HG03175 (cell line): ENCODE results near the gene PRCD.

ENCODE experiments used
- ATAC-seq: cut with Tn5 transposase; IDR thresholded peaks from one replicate; pipeline ENCODE4 v1.9.1; 2021; ENCODE audit warnings: mild to moderate bottlenecking, moderate library complexity; ENCODE audit not compliant: unreplicated experiment

PRCD gene

DNA sequence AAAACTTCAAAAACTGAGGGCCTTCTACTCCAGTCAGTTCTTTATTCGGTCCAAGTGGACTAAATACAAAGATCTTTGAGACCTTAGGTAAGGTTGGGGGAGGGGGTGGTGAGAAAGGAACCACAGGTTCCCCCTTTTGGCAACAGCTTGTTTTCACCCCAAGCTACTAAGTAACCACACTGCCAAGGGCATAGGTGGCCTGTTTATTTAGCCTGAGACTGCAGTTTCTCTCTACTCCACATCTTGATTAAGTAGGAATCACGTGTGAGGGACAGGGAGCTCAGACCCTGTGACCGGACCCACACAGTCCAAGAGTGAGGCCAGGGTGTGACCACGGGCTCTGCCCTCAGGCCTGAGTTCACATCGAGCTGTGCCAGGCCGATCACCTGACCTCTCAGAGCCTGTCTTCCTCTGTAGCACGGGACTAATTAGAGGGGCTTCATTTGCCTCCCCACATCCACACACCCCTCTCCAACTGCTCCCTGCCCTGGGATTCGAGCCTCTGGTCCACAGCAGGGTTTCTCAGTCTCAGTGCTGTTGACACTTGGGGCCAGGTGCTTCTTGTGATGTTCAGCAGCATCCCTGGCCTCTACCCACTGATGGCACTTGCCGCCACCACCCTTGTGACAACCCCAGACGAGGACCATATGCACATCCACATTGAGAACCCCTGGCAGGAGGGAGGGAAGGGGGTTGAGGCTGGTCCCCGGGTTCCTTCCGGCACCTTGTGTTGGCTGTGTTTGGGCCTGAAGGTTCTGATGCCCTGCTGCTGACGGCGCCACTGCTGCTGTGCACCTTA is 28.0 kb downstream of the PRCD start:
- no peak for ATAC-seq

GRCh38 chr17:76568811-76569221 is 29.0 kb downstream of the PRCD start:
- ATAC-seq: no peak

GRCh38 chr17:76569607-76570279 is 29.9 kb downstream of the PRCD start:
- ATAC-seq: no peak

GRCh38 chr17:76570457-76570856 is 30.6 kb downstream of the PRCD start:
- ATAC-seq: no peak

GRCh38 chr17:76570877-76571471 is 31.1 kb downstream of the PRCD start:
- no peak for ATAC-seq

GRCh38 chr17:76572201-76572910 is 32.5 kb downstream of the PRCD start:
- ATAC-seq: no peak

DNA sequence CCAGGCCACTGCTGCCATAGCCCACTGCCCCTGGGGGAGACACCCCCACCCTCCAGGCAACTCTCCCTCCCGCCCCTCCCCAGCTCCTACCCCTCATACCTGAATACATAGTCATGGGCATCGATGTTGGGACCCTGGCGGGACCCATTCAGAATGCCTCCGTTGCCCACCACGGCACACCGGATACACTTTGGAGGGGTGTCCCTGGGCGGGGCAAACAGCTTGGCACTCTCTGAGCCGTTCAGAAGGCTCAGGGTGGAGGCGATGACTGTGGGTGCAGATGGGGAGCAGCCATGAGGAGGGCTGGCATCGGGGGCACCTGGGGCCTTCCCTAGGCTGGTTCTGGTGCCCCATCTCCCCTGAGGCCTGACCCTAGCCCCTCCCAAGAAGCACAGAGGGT is 33.3 kb downstream of the PRCD start:
- ATAC-seq: no peak

- no peak for ATAC-seq
Measured at GRCh38 chr17:76574166-76574565, 34.3 kb downstream of the PRCD start.

DNA sequence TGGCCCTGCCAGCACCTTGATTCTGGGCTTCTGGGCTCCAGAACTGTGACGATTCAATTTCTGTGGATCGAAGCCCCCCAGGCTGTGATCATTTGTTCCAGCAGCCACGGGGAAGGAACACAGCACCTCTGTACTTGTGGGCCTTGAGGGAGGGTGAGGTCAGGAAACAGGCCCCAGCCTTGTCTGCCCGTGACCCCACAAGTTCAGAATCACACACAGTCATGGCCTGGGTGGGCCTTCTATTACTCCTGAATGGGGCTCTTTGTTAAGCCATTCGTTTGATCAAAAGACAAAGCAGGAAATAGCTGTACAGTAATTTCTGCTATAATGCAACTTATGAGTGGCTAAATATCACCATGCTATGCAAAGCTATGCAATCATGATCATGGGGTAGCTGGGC is 35.7 kb downstream of the PRCD start:
- ATAC-seq: no peak

DNA sequence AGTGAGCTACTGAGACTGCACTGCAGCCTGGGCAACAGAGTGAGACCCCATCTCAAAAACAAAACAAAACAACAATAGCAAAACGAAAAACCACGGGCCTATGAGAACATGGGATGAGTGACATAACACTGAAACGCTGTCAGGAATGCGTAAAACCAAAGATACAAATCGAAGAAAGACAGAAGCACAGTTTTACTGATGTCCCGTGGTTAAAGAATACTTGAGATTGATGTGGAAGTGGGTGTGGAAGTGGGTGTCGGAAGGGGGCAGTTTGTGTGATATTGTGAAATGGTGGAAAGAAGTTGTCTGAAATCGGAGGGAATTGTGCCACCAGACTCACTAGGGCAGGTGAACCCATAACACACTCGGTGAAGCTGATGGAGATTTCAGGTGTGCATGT is 36.3 kb downstream of the PRCD start:
- ATAC-seq: no peak

- no peak for ATAC-seq
Measured at GRCh38 chr17:76577876-76578275, 38.0 kb downstream of the PRCD start.

DNA sequence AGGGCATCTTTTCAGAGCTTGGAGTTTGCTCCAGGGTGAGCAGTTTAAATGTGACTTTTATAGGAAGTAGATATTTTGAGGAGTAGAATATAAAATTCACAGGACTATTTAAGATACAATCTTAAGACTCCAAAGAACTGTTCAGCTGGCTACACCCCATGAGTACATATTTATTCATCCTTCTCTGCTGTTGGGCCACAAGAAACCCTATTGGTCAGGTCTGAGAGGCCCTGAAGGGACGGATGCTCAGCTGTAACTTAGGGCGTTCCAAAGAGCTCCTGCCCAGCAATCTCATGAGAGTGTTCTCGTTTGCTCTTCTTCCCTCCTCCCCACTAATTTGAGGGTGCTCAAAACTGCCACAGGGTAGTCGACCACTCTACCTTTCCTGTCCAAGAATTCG is 38.5 kb downstream of the PRCD start:
- ATAC-seq: no peak

DNA sequence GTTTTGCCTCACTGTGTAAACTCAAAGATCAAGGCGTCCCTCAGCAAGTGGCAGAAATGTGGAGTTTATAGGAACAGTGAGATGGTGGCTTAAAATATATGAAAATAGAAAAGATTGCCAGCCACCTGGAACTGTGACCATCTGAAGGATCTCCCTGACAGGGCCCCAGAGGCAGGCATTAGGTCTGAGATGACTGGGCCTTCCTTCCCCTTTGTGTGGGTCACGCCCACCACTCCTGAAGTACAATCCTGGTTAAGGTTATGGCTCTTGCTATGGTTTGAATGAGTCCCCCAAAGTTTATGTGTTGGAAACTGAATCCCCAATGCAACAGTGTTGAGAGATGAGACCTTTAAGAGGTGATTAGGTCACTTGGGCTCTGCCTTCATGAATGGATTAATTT is 39.4 kb downstream of the PRCD start:
- ATAC-seq: no peak

- ATAC-seq: no peak
Measured at GRCh38 chr17:76581515-76581914, 41.7 kb downstream of the PRCD start.

GRCh38 chr17:76582660-76583059 is 42.8 kb downstream of the PRCD start:
- no peak for ATAC-seq

GRCh38 chr17:76584427-76585032 is 44.7 kb downstream of the PRCD start:
- ATAC-seq: no peak

DNA sequence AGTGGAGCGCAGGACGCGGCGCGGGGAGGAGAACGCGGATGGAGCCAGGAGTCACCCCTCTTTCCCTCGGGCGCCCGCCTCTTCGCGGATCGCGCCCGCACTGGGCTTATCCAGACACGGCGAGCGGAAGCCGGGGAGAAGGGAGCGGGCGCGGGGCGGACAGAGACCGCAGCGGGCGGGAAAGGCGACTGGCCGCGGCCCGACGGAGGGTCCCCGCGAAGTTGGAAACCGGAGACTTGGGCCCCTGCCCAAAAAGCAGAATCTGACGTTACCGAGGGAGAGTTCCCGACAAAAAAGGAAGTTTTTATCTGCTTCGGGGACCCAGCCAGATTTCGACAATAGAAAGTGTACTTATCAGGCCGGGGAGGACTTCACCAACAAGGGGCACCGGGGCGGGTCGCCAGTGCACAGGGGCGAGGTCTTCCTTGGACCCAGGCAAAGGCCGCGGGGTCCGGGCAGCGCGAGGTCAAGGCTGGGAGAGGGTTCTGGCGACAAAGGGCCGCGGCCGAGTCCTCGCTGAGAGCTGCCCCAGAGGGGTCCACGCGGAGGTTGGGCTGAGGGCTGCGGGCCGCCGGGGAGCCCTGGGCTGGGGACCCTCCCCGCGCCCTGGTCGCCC is 45.3 kb downstream of the PRCD start:
- no peak for ATAC-seq

DNA sequence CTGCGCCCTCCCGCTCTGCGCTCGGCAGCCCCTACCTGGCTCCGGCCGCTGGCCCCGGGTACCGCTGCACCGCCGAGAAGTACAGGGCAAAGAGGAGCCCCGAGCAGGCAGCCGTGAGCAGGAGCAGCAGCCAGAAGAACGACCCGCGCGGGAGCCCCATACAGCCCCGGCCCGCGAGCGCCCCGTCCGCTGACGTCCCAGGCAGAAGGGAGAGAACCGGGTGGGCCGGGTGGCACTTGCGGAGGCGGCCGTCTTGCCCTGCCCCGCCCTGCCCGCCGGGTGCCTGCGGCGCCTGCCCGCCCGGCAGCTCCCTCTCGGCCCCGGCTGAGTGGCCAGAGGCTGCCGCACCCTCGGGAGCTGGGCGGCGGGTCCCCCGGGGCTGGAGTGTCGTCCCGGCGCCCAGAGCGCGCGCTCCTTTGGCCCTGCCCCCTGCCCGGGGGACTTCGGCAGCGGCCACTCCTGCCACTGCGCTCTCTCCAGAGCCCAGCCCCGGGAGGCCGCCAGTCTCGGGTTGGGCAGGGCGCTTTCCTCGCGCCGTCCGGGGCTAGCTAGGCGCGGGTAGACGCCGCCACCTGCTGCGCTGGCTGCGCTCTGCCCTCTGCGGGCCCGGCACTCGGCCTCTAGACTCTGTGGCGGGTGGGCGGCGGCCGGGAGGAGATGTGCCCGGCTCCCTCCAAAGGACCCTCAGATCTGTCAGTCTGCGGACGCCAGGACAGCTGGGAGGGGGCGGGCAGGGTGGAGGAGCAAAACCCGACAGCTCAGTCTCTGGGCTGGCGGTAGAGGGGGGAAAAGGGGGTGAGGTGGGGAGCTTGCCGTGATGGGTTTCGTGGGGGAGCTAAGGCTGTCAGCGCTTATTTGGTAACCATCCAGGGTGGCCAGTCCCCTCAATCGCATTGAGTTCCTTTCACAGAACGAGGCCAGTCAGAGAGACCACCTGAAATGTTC is 46.1 kb downstream of the PRCD start, which contains the start of gene ST6GALNAC2:
TSS of gene ST6GALNAC2 (minus strand) at position 212 of the 945 bp plus-strand sequence. CDS start at position 160, 52 bp downstream.
- ATAC-seq: no peak

DNA sequence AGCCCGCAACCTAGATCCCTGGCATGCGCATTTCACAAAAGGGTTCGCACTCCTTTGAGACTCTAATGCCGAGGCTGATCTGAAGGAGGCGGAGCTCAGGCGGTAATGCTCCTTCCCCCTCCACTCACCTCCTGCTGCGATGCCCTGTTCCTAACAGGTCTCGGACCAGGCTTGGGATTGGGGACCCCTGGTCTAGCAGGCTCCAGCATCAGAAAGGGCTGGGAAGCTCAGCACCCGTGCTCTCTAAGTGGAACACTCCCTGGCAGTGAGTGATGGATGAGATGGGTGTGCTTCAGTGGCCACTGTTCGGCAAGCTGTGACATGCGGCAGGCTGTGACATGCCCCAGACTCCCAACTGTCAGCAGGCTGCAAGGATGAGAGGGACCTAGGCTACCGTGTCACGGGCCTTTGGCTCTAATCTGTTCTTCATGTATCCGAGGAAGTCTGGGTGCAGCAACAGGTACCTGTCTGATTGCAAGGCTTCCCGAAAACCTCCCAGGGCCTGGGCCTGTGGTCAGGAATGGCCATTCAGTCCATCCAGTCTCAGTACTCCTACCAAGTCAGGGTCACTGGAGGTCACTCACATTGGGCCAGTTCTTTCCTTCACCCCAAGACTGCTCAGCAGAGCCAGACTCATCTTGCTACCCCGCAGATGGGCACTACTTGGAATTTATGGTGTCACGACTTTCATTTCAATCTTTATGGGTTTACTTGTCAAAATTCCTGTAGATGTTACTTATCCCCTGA is 47.1 kb downstream of the PRCD start:
- no peak for ATAC-seq
